NCI-H1105 treated with DMSO at 0.1 percent for 48 hours (cell line): ENCODE data around the gene WDR7.
A peak's percentile ranks its signal among the peaks of the same experiment; 100 is the strongest.

Experiments
- DNase-seq: peaks from one replicate; lab custom pipeline; 2025; lab: John Stamatoyannopoulos, UW

WDR7 gene

GRCh38 chr18:56804395-56804794 is 153.2 kb downstream of the WDR7 start:
- no peak for DNase-seq

GRCh38 chr18:56807901-56808300 is 156.7 kb downstream of the WDR7 start:
- DNase-seq: no peak

GRCh38 chr18:56812674-56813073 is 161.5 kb downstream of the WDR7 start:
- no peak for DNase-seq

- DNase-seq: no peak
Observed at GRCh38 chr18:56815926-56816325, 164.8 kb downstream of the WDR7 start.

GRCh38 chr18:56823986-56824565 is 172.9 kb downstream of the WDR7 start:
- no peak for DNase-seq

GRCh38 chr18:56825321-56825720 is 174.2 kb downstream of the WDR7 start:
- no peak for DNase-seq

- DNase-seq: no peak
Observed at GRCh38 chr18:56825878-56826277, 174.7 kb downstream of the WDR7 start.

- DNase-seq: no peak
Observed at GRCh38 chr18:56831988-56832387, 180.8 kb downstream of the WDR7 start.

GRCh38 chr18:56835331-56835730 is 184.2 kb downstream of the WDR7 start:
- DNase-seq: no peak

- no peak for DNase-seq
Observed at GRCh38 chr18:56836173-56836572, 185.0 kb downstream of the WDR7 start.

- DNase-seq: no peak
Observed at GRCh38 chr18:56841836-56842235, 190.7 kb downstream of the WDR7 start.

GRCh38 chr18:56843241-56843640 is 192.1 kb downstream of the WDR7 start:
- DNase-seq: no peak

- DNase-seq: no peak
Observed at GRCh38 chr18:56844556-56844955, 193.4 kb downstream of the WDR7 start.

- DNase-seq: no peak
Observed at GRCh38 chr18:56851774-56852173, 200.6 kb downstream of the WDR7 start.

GRCh38 chr18:56853961-56854360 is 202.8 kb downstream of the WDR7 start:
- no peak for DNase-seq

- peak; percentile 88 for DNase-seq
Observed at GRCh38 chr18:56861244-56861643, 210.1 kb downstream of the WDR7 start.

- DNase-seq: peak; percentile 90
Observed at GRCh38 chr18:56869189-56869777, 218.1 kb downstream of the WDR7 start.

GRCh38 chr18:56870982-56871381 is 219.8 kb downstream of the WDR7 start:
- no peak for DNase-seq

GRCh38 chr18:56872140-56872539 is 221.0 kb downstream of the WDR7 start:
- DNase-seq: no peak

GRCh38 chr18:56873441-56874140 is 222.4 kb downstream of the WDR7 start:
- DNase-seq: no peak

GRCh38 chr18:56878711-56879110 is 227.6 kb downstream of the WDR7 start:
- DNase-seq: no peak

- peak; percentile 60 for DNase-seq
Observed at GRCh38 chr18:56884511-56884910, 233.4 kb downstream of the WDR7 start.

- DNase-seq: no peak
Observed at GRCh38 chr18:56888978-56889377, 237.8 kb downstream of the WDR7 start.

- DNase-seq: no peak
Observed at GRCh38 chr18:56889621-56890020, 238.5 kb downstream of the WDR7 start.
